GM19043 (cell line): ENCODE data around the gene KIF6.

Source experiments
- ATAC-seq: cut with Tn5 transposase; IDR thresholded peaks from one replicate; pipeline ENCODE4 v1.9.1; 2021; ENCODE audit warnings: low read depth; ENCODE audit not compliant: unreplicated experiment

The KIF6 gene

DNA sequence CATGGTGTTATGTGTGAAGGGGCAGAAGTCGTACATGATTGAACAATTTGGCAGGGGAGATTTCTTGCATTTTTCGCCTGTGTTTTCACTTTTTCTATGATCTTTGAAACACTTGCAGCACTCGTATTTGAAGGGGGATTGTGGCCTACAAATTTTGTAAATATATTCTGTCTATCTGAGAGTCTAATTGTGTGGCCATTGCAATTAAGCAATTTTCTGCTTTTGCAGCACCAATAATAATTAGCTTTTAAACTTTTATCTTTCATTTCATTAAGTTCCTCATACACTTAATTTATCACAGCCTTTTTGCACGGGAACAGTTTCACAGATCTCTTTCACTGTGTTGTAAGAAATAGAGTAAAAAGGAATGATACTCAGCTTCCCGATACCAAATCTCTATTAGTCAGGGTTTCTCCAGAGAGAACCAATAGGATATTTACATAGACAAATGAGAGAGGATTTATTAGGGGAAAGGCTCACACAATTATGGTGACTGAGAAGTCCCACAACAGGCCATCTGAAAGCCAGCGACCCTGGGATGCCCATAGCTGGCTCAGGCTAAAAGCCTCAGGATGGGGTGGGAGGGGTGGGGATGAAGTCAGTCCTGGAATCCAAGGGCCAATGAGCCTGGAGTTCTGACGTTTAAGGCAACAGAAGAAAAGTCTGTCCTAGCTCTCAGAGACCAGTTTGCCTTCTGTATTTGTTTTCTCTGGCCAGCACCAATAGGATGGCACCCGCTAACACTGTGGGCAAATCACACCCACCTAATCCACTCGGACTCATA lies 58.3 kb downstream of the KIF6 start:
- ATAC-seq, result no peak

DNA sequence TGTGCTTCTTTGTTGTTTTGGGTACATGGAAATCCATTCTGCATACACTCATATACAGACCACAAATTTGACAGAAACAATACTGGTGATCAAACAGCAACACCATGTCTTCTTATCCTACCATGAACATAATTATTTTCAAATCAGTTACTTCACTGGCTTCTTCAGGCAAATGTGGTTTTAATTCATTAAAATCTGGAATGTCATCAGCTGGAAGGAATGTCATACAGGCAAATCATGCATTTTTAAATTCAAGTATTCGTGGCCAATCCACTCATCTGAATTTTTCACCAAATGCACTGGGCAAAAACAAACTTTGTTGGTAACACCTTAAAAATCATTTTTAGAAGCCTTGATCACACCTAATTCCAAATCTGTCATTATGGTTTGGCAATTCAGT lies 59.3 kb downstream of the KIF6 start:
- ATAC-seq, result no peak

DNA sequence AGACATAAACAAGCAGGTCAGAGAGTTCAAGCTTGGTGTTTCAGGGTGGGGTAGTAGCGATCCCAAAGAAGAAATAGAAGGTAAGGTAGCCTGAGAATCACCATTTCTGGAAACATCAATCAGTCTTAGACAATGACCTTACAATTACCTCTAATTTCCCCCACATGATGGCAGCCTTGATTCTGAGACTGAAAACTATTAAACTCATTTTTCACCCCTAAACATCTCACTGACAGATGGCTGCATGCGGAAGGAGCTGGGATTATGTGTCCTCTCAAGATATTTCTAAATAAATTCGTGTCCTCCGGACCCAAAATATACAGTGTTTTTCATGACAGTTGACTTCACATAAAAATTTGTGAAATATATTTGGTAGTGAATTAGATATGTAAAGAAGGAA lies 61.0 kb downstream of the KIF6 start:
- ATAC-seq, result no peak

DNA sequence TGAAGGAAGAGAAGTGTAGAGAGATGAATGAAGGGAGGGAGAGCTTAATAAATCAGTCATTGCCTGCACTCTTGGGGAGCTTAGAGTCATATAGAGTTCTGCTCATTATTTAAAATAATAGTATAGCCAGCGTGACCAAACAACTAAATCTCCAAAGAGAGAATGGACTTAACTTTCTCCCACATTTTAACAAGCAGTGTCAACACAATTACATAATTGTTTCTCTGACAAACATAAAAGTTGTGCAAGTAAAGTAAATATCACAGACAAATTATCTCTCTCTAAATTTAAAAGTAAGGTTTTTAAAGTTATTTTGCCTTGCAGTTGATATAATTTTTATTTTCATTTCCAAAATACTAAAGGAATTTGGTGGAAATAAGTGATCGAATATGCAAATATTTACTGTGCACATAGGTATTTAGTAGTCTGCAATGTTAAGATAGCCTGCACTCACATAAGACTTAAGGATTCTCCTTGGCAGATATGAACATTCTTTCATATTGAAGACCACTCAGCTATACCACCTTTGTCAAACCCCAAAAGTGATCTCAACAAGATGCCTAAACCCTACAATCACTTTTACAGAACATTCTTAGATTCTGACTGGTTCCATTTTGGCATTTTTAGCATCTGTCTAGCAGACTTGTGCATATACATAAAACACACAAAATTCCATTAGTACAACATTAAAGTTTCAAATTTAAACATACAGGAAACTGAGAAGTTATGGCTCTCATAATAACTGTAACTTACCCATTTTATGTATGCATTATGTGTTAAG lies 67.7 kb downstream of the KIF6 start:
- ATAC-seq, result no peak

DNA sequence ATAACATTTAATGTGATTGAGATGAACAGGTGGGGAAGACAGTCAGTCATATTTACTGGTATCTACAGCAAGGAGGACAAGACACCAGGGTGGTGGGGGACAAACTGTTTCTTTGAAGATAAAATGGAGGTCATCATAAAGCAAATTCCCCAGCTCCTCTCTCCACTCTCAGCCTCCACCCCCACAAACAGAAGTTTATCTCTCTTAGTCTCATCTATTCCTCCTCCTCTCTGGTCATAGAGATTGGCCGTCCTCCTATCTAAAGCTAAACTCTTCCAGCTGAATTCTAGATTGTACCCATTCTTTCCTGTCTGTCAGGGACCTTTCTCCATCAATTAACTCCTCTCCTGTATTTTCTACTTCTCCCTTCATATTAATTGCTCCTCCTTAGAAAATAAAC lies 71.1 kb downstream of the KIF6 start:
- no peak for ATAC-seq

DNA sequence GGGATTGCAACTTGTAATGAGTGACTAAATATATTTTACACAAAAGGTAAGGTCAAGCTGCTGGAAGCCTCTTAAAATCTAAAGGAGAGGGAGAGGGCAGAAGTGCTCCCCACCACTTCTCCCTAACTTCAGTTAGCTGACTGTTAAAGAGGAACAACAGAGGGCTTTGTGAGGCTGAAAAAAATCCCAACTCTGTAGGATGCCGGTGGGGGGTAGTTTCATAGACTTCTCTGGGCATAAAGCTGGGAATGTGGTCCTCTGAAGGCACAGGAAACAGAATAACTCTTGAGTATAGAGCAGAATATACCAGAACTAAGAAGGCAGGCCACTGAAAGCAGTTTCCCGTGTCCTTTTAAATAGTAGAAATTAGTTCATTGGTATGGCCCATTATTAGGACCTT lies 71.6 kb downstream of the KIF6 start:
- no peak for ATAC-seq

DNA sequence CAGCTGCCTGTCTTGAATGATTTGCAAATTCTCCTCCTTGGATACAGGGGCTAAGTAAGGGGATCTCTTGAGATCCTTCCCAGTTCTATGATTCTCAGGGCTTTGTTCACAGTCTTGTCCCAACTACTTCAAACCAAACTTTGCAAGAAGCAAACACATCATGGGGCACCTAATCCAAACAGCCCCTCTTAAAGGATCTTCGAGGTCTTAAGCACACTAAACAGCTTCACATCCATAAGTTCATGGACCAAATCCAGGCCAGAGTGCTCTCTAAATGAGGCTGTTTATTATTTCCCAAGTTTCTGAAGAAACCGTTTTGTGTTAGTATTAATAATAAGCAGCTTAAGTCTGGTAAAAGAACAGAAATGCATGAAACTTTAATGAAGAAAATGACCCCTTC lies 75.2 kb downstream of the KIF6 start:
- no peak for ATAC-seq

DNA sequence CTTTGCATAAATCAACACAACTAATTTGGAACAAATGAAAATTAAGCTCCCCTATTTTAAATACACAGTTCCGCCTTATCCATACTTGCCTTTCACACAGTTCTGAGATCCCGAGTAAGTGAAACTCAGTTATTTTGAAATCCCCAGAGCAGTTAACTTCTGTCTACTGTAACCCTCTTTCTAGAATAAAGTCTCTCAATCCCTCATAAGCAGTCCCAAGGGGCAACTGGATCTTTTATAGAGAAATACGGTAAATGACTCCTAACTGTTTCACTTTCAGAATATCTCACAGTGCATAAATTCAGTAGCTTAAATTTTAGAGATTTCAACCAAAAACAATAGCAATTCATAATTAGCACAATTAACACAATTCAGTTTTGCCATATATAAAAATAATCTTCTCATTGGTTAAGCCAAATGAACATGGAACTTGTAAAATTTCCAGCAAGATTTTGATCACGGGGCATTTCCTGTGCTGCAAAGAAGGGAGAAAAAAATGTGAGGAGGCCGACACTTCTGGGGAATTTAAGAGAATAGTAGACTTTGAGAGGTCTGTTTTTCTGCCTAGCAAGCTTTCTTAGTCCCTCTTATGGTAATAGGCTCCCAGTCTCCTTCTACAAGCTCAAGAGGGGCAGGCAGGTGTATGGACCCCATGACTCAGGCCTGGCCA lies 78.3 kb downstream of the KIF6 start:
- ATAC-seq, result no peak

DNA sequence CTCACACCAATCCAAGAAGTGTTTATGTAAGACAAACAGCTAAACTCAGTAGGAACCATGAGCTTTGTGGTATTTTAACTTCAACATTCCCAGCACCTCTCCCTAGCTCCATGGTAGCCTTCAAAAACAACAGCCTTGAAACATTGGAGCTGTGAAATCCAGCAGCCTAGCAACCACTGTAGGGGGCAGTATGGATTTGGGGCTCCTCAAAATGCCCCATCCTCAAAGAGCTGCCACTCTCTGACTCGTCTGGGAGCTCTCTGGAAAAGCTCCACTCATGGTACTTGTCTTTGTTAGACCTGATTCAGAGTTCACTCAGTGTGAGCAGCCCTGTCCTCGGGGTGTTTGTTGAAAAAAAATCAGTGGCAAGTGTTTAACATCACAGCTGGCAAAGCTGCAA lies 82.9 kb downstream of the KIF6 start:
- no peak for ATAC-seq

DNA sequence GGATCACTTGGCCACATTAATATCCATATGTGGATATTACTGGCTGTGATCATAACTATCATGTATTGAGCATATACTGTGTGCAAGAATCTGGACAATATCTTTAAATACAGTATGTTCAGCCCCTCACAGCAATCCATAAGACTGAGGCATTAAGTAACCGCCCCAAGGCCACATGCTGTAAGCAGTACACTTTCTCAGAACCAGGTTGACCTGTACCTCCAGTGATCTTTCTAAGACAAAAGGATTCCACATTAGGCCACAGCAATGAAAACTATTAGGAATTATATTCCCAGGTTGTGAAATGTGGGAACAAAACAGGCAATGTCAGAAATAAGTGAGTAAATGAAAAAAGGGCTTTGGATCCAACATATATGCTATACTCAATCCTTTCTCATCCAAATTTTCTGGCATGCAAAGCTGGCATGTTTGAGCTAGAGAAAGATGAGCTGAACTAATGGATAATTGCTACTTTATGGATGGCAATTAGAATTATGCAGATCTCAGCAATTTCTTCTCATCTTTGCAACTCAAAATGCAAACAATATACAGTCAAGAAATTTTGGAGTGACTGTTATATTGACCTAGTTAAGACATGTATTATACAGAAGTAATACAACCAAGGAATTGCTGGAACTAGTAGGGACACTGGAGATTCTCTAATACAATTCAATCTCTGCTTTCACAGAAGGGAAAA lies 86.9 kb downstream of the KIF6 start:
- no peak for ATAC-seq

DNA sequence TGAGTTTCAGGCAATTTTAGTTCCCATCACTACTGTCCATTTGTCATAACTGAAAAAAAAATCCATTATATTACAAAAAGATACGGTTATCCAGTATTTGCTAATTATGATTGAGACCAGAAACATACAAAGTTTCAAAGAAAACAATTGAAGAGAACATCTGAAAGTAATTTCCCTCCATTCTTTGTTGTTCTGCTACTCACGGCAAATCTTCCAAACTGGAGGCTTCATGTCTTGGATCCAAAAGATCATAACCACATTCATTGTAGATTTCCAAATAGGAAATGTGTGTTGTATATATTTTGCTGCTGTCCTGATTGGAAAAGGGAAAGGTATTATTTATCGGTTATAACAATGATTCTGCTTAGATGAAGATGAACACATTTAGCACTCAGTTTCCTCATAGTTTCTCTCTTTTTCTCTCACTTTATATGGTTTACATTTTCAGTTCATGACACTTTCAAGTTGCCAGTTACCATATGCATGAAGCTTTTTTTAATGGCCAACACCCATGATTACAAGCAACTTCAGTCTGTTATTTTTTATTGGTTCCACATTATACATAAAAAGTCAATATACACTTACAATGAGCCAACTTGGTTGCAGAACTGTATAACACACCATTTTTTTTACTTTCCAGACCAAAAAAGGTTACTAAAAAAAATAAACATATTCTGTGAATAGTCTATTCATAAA lies 90.4 kb downstream of the KIF6 start:
- no peak for ATAC-seq

DNA sequence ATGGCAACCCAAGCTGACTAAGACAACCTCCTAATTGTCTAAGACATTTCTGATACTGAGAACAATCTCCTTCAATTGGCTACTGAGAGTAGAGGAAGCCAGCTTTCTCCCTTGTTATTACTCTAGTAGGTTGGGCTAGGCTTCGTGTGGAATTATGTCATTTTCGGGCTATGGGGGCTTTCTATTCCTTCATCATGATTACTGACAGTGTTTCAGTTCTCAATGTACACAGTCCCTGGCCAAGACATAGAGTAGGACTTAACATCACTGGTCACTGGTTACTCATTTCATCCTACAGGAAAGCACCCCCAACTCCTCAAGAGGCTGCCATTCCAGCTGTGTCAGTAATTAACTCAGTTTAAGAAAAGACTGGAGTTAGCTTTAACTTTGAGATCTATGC lies 100.0 kb downstream of the KIF6 start:
- no peak for ATAC-seq

DNA sequence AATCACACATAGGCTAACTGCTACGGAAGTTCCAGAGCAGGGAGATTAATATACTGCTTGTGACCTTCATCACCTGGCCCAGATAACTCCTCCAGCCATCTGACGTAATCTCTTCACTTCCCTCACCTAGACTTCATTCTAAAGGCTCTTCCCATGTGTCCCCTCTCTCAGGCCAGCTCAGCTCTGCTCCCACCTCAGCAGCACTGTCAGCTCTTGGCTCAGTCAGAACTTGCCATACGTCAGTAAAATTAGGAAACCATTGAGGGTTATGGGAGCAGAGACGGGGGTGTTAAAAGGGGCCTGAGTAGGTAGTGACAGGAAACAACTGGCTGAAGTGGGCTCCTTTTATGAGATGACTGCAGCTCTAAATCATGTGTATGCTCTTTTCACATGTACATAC lies 101.5 kb downstream of the KIF6 start:
- ATAC-seq, result no peak

DNA sequence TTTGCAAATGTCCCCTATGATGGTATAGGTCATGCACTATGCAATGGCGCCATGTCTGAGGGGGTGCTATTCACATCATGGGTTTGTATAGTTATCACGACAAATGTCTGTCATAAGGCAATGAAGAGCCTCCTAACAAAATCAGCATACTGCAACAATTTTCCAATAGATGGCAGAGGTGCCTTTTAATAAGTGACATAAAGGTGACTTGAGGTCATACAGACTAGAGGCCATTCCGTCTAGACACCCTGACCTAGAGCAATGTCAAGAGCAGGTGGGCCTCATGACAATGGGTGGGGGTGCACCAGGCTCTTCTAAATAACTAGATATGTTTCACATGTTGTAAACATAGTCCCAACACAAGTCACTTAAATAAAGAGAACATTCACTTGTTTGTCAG lies 107.7 kb downstream of the KIF6 start:
- ATAC-seq, result no peak

DNA sequence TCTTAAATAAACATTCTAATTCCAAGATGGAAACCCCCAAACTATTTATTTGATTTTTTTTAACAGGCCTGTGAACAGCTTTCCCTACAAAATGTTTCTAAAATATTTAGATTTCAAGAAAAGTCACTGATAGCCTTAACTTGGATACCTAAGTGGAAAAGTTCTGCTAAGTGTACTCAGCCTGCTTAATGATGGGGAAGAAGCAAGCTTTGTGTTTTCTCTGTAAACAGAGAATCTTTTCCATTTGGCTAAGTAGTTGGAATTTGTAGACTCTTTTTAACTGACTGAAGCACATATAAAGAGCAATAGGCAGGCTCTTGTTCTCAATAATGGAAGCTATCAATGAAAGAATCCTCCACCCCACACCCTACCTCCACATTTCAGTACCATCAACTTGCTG lies 108.2 kb downstream of the KIF6 start:
- ATAC-seq, result no peak

DNA sequence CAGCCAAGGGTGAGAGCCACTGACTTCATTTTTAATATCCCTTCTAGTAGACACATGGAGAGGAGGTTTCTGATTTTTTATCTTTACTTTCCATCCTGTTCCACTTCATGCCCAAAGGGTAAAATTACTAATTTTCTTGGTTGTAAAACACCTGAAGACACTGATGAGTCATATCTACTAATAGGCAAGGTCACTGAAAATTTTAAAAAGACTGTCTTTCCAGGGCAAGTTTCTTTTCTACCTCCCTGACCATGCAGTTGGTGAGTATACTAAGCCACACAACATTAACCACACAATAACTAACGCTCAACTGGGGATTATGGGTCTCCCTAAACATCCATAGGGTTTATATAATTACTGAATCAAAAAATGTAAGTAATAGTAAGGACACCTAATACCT lies 109.6 kb downstream of the KIF6 start:
- ATAC-seq, result no peak

DNA sequence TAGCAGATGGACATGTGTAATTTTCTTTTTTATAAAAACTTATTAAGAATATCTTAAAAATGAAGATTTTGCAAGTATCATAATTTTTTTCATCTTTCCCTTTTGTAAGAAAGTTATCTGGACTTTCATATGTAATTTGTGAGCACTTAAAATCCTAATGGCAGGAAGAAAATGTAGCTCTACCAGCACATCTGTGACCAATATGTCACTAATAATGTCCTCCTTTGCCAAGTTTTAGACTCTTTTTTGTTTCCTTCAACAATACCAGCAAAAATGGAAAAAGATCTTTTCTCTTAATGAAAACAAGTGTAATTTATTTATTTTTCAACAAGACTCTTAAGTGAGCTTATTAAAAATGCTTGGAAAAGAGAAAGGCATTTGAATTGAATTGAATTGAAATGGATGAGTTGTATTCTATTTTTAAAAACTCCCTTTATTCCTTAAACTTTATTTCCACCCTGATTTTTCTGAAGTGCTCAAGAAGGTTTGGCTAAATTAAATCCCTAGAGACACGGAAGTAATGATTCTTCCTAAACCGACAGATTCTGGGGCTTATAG lies 110.7 kb downstream of the KIF6 start:
- ATAC-seq, result no peak

DNA sequence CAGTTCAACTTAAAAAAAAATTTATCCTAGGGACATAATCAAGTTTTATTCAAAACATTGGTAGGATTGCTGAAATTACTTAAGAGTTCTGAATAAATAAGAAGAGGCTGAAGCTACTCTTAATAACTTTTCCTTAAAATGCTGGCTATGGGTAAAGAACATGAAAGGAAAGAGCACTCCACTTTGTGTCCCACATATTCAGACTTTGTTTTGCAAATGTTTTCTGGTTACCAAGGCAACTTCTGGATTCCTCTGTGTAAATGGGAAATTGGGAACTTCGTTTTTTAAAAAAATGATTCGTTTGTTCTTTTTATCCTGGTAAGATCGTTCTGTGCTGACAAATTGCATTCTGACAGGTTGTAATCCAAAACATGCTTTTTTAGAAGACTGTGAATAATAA lies 115.0 kb downstream of the KIF6 start:
- no peak for ATAC-seq

DNA sequence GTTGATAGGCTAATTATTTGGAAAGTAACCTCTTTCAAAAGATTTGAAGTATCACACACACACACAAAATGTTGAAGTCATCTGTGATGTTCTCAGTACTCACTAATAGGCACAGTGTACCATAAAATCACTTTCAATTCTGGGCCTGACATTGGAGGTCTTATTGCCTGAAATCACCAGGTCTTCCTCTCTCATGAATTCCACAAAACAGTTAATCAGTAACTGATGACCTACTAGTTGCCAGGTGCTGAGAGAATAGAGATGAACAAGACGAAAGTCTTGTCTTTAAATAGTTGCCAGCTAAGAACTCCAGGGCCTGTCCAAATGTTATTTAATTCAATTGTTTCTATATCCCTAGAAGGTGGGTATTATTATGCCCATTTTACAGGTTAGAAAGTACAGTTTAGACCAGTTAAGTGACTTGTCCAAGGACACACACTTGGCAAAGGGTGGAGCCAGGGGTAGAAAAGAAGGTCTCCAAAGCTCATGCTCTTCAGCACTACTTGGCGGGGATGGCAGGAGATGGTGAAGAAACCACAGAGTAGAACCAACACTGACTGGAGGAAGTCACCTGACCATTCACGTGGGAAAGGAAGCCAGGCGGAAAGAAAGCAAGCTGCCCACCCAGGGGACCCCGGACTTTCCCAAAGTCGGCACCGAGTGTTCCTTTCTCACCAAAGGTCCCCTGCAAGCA lies 116.4 kb downstream of the KIF6 start:
- ATAC-seq, result peak; percentile 73
